ENCODE results near the gene NIPAL3. TPM values are rescaled to one million over a fixed set of nuclear protein-coding genes. Genes with fewer than 3 reads are reported as not detected.
A peak's percentile ranks its signal among the peaks of the same experiment; 100 is the strongest.

Gene NIPAL3
- total RNA-seq (10 to 100 TPM in 6 of 7 donors, 1 to 10 TPM in 1; 8.2 to 22.3 (median 13.1) TPM), polyA plus RNA-seq (10 to 100 TPM in 1 of 2 donors, 1 to 10 TPM in 1; 4.4 to 18.3 TPM)
- long read RNA-seq, donor 1, transcript NIPAL3-204 (12 exons, 1,711 nt), result major isoform, 10 of 21 reads
- long read RNA-seq, donor 1, partial matches to known transcripts, result 2 of 21 reads
- long read RNA-seq, donor 1, other reads (novel, unspliced or antisense), result 7 of 21 reads
- long read RNA-seq, donor 2, partial matches to known transcripts, result 0 of 3 reads
- long read RNA-seq, donor 2, other reads (novel, unspliced or antisense), result 0 of 3 reads
- long read RNA-seq, donor 3, transcript NIPAL3-204 (12 exons, 1,711 nt), result major isoform, 12 of 21 reads
- long read RNA-seq, donor 3, partial matches to known transcripts, result 5 of 21 reads
- long read RNA-seq, donor 3, other reads (novel, unspliced or antisense), result 2 of 21 reads

GRCh38 chr1:24415334-24415909 lies at the start of gene NIPAL3:
Gene NIPAL3 (plus strand): TSS chr1:24415802. CDS start chr1:24419548, 3,746 bp downstream.
- Histone ChIP-seq H3K9me3 (no peaks in the 10 kb centered on the region), H3K4me3 (peak within 1 kb of the TSS; percentile 48), H3K36me3 (no peaks in the 10 kb centered on the region), H3K27me3 (no peaks in the 10 kb centered on the region), H3K4me1 (ENCODE audit: insufficient read depth) (peaks cover 2% of the 10 kb centered on the region), H3K27ac (peak within 1 kb of the TSS in 1 of 2 donors; percentile 8)
- DNase-seq, result peak; percentile 97 to 98 (median 98)
- intact Hi-C loops (cut with DNase I), result no loop called here
- TF ChIP-seq POLR2A (IDR thresholded peaks at IDR 0.05) (no peak), CTCF (IDR thresholded peaks at IDR 0.05) (peak; percentile 68 to 77 (median 73))
- WGBS, 3 donors, result 1 to 4% (median 3%) methylated on average over 26 to 28 of the region's 28 CpGs

GRCh38 chr1:24366707-24367106 lies 48.9 kb upstream of the NIPAL3 start:
- Histone ChIP-seq H3K4me1 (ENCODE audit: insufficient read depth) (no peaks in the 10 kb centered on the region), H3K36me3 (no peaks in the 10 kb centered on the region), H3K9me3 (no peaks in the 10 kb centered on the region), H3K27ac (no peak overlapping the region), H3K4me3 (no peak overlapping the region), H3K27me3 (no peaks in the 10 kb centered on the region)
- 94 to 99% (median 97%) methylated on average over 9 of the region's 9 CpGs for WGBS, 3 donors
- TF ChIP-seq POLR2A (IDR thresholded peaks at IDR 0.05), result no peak
- no peak for TF ChIP-seq EP300 (IDR thresholded peaks at IDR 0.05)
- no peak for TF ChIP-seq CTCF (IDR thresholded peaks at IDR 0.05)
- no peak for DNase-seq
- intact Hi-C loops (cut with DNase I), result no loop called here

DNA sequence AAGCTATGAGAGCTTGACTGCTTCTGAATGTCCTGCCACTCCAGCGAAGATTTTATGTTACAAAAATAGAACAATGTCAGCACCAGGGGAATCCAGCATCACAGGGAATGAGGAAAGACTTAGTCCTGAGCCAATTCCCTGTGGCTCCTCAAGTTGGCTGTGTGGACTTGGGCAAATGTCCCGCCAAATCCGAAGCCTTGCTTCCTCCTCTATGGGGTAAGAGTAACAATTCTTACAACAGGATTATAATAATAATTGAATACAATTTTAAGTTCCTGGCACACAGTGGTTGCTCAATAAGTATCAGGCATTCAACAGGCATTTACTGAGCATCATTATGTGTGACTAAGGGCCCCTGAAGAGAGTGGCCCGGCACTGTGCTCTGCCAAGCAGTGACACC lies 46.4 kb upstream of the NIPAL3 start:
- intact Hi-C loops (cut with DNase I), result no loop called here
- H3K36me3 ChIP-seq, result no peaks in the 10 kb centered on the region

DNA sequence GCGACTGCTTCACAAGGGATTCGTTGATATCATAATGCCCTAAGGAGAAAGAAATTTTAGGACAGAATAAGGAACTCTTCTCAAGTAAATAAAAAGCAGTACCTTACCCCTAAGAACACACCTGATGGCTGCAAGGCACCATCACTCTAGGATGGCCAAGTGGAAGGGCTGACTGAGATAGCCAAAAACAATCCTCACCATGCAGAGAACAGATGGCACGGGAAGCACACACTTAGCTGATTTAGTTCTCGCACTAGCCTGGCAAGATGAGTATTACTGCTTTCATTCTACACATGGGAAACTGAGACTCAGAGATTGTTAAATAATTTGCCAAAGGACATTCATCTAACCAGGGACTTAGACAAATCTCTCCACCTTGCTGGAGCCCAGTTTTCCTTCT lies 45.8 kb upstream of the NIPAL3 start:
- intact Hi-C loops (cut with DNase I), result no loop called here
- Histone ChIP-seq H3K27me3 (no peaks in the 10 kb centered on the region), H3K27ac (no peak overlapping the region), H3K4me3 (no peak overlapping the region), H3K36me3 (no peaks in the 10 kb centered on the region), H3K9me3 (no peaks in the 10 kb centered on the region), H3K4me1 (ENCODE audit: insufficient read depth) (no peaks in the 10 kb centered on the region)
- no peak for DNase-seq
- no peak for TF ChIP-seq POLR2A (IDR thresholded peaks at IDR 0.05)
- TF ChIP-seq CTCF (IDR thresholded peaks at IDR 0.05), result no peak
- no peak for TF ChIP-seq EP300 (IDR thresholded peaks at IDR 0.05)
- 96 to 97% (median 97%) methylated on average over 4 of the region's 4 CpGs for WGBS, 3 donors

More for the DNA sequence above, 46.4 kb upstream of the NIPAL3 start:
- TF ChIP-seq POLR2A (IDR thresholded peaks at IDR 0.05), result no peak
- TF ChIP-seq EP300 (IDR thresholded peaks at IDR 0.05), result no peak
- no peak overlapping the region for H3K4me3 ChIP-seq
- H3K4me1 ChIP-seq (ENCODE audit: insufficient read depth), result no peaks in the 10 kb centered on the region
- no peak overlapping the region for H3K27ac ChIP-seq
- 89 to 93% (median 92%) methylated on average over 4 of the region's 4 CpGs for WGBS, 3 donors
- no peaks in the 10 kb centered on the region for H3K27me3 ChIP-seq
- no peaks in the 10 kb centered on the region for H3K9me3 ChIP-seq
- DNase-seq, result no peak

DNA sequence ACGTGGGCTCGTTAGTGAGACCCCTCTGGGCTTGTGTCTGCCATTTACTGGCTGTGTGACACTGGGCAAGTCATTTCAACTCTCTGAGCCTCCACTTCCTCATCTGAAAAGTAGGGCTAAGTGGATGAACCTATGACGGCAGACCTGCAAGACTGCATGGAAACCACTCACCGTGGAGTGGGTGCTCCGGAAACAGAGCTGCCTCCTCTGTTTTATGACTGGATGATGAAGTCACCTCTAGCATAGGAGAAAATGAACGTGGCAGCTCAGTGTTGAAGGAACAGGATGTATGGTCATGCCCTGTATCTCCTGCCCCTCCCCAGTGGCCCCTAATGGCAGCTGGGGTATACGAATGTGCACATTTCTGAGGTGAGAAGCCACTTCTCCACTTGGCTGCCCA lies 42.6 kb upstream of the NIPAL3 start:
- H3K4me3 ChIP-seq, result no peak overlapping the region
- H3K36me3 ChIP-seq, result no peaks in the 10 kb centered on the region
- WGBS, 3 donors, result 88 to 91% (median 89%) methylated on average over 7 of the region's 7 CpGs

More for the DNA sequence above, 42.6 kb upstream of the NIPAL3 start:
- Histone ChIP-seq H3K9me3 (no peaks in the 10 kb centered on the region), H3K4me1 (ENCODE audit: insufficient read depth) (no peaks in the 10 kb centered on the region), H3K27ac (no peak overlapping the region), H3K27me3 (no peaks in the 10 kb centered on the region)
- intact Hi-C loops (cut with DNase I), result no loop called here
- no peak for DNase-seq
- no peak for TF ChIP-seq EP300 (IDR thresholded peaks at IDR 0.05)
- no peak for TF ChIP-seq CTCF (IDR thresholded peaks at IDR 0.05)
- no peak for TF ChIP-seq POLR2A (IDR thresholded peaks at IDR 0.05)
